Stimulated activated CD4-positive, alpha-beta T cell treated with anti-CD3 and anti-CD28 coated beads, TNF-alpha, amount 100 ng/mL, for 1 hour (primary cell): Measurements from ENCODE around the gene SPAG17.

Experiments used
- DNase-seq, 3 donors: peaks; one replicate each; pipeline ENCODE4 v3.0.0-alpha.2; 2020; ENCODE audit warnings: low read depth in 3 of 3, low spot score in 1 of 3

The SPAG17 gene

DNA sequence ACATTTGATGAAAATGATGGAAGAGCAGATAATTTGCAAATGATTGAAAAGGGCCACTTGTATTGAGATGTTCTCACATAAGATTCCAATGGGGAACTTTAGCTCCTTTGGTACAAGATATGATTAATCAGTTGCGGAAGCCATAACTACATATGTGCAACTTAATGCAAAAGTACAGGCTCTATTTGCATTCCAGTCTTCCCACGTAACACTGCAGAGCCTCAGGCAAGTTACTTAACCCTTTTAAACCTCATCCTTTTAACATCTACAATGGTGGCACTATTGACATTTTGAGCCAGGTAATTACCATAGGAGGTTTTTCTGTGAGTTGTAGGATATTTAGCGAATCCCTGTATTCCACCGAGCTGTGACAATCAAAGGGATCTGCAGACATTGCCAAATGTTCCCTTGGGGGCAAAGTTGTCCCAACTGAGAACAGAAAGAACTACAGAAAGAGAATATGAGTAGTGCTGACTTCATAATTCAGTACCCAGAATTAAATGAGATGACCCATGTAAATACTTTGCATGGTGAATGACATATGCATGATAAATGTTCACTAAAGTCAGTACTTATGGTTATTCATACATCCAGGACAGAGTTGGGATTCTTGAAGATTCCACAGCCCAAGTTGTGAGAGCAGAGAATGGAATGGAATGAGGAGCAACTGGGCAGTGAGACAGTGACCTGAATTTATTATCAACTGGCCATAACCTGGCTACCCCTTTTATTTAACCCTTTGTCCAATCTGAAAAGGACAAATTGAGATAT is 62.6 kb downstream of the SPAG17 start:
- no peak for DNase-seq

DNA sequence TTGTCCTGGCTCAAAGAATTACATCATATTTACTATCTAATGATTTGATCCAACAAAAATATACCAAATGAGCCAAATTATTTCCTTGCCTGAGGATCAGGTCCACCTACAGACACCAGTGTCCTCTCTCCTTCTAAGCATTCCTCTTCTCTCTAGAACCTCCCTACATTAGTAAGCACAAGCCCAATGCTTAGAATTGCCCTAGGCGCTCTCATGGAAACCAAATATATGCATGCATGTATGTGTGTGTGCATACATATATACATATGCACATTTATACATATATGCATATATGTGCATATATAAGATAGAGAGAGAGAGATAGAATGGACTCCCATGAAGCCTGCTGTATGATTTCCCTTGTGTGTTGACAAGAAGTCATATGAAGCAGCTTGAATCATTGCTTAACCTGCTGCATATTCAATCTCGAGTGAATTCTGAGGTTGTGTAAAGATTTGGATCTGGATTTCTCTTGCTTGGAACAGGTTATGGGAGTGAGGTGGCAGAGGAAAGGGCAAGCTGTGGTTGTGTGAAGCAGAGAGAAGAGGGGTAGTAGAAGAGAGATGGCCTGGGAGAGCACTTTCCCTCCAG is 66.1 kb downstream of the SPAG17 start:
- no peak for DNase-seq

DNA sequence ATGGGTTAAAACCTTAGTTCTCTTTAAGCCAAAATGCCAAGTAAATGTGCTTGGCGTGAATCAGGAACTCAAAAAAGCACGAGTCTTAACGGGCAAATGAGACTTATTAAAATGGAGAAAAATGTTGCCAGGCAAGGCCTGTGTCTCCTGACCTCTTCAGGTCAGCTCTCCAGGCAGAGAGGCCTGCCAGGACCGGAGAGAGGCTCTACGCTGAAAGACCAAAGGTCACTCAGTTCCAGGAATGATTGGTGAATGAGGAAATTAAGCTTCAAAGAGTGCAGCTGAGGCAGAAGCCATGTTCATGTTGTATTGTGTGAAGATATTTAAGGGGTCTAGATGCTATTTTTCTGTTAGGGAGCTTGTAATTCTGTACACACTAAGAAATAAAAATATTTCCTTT is 66.6 kb downstream of the SPAG17 start:
- DNase-seq = no peak

DNA sequence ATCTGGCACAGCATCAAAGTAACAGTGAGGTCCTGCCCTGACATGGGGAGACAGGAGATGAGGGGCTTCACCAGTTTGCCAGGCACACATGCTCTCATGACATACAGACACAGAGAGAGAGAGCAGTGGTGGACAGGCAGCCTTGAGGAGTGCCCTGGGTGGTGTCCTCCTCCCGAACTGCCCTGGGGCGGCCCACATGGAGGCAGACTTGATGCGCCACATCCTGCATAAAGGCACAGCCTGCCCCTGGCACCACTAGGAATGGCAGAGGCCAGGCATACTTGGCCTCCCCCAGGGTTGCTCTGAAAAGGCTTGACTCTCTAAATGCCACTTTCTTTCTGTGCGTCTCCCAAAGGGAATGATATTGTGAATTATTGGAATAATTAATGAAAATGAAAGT is 67.5 kb downstream of the SPAG17 start:
- DNase-seq = no peak

DNA sequence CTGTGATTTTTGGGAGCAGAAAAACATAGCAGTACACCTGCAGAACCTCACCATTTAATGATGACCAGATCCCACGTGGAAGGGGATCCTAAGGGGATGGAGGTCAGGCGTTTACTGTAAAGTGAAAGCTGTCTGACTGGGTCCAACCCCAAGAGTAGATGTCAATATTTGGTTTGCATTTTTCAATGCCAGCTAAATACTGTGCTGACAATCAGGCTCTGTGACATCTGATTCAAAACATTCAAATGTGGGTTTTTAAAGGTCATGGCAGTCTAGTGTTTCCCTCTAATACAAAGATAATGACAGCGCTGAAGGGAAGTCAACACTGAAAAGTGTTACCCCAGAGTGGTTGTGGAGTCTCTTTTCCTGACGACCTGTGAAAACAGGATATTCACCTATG is 68.1 kb downstream of the SPAG17 start:
- DNase-seq = no peak

DNA sequence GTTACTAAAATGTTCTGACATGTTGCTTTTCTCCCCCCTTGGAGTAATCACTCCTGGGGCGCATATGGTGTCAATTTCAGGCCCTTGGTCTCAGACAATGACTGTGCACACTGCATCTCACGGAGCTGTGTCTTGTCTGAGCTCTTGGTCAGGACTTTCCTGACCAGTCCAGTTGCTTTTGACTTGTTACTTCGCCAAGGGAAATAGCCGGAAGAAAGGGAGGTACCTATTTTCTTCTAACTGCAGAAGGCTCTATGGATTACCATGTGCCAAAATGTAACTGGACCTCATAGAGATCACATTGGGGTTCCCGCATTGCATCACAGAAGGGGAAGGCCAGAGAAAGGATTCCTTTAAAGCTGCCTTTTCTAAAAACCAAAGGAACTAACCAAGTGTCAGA is 68.6 kb downstream of the SPAG17 start:
- DNase-seq = no peak

DNA sequence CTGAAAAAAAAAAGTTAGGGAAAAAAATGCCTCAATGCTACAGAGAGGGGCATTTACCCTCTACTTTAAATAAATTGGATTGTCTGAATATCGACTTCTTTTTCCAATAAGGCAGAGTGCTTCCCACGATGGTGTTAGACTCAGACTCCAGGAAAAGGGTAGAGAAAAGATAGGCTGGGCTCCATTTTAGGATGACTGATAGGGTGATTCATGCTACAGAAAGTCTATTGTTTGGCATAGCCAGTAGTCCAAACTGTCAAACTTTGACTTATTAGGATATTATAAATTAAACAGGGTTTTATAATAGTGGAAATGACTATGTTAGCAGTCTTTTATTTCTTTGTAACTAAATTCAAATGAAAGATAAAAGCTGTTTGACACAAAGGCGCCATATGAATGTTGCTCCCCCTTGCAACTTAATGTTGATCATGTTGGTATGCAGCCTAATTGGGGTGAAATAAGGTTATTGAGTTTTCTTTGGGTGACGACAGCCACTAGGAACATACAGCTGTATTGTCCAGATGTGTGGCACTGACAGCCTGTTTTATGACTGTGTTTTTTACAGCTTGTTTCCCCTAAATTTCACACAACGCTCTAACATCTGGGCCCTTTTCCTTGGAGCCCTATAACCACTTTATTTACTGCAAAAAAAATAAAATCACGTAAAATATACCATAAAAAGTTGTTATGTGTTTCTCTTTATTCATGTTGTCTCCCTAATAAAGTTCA is 69.3 kb downstream of the SPAG17 start:
- no peak for DNase-seq

DNA sequence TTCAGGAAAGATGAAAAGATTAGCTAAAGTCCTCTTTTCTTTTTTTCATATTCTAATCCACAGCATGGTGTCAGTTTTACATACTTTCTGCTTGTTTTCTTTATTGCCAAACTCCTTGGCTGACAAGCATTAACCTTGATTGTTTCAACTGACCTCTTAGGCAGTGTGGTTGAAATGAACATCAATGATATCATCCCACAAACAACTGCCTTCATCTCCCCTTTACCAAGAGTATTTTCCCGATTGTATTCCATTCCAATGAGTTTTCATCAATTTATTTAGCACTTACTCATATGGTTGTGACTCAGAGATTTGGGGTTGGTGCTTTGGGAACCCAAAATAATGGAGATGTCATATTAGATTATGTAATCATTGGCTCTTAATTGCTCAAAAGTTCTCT is 71.8 kb downstream of the SPAG17 start:
- DNase-seq = no peak

DNA sequence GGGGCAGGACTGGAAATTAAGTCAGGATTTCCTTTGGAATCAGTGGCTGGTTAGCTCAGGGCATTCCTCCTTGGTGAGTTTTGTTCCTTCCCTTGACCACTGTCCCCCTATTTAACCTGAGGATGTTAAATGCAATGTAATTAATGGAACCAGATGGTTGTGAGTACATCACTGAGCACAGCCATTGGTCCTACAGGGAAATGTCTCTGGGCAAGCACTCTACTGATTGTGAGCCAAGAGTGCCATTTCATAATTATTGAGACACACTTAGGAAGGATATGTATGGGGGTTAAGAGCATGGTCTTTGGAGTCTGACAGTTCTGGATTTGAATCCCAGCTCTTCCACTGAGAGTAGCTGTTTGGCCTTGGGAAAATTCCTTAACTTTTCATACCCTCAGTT is 74.4 kb downstream of the SPAG17 start:
- DNase-seq = no peak

DNA sequence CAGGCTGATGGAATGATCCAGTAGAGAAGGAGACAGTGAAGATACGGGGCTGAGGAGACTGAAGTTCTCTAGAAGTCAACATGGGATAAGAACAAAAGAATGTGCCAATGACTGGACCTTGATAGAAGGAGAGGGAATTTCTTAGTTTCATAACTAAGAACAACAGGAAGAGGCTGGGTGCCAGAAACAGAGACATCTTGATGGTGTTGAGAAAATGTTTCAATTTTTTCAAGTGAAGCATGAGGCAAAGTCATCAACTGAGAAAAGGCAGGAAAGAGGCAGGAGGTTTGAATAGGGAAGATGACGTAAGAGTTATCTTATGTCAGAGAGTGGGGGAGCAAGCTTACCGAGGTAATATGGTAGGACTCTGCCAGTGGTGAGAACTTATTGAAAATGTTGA is 80.1 kb downstream of the SPAG17 start:
- DNase-seq = no peak

DNA sequence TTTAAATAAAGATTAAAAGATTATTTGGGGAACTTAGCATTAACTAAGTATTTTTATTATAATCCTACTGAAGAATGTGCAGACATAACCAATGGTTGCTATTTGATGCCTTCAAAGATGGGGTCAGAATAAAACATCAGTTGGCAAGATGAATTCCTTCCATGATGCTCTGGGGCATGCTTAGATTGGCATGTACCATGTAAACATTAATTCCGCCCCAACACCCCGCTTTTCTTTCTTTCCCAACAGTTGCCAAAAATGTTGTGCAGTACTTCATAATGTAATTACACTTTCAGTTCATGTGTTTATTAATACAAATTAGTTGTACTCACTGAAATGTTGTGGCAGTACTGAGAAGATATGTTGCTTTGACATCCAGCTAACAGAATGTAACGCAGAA is 82.6 kb downstream of the SPAG17 start:
- DNase-seq = no peak

DNA sequence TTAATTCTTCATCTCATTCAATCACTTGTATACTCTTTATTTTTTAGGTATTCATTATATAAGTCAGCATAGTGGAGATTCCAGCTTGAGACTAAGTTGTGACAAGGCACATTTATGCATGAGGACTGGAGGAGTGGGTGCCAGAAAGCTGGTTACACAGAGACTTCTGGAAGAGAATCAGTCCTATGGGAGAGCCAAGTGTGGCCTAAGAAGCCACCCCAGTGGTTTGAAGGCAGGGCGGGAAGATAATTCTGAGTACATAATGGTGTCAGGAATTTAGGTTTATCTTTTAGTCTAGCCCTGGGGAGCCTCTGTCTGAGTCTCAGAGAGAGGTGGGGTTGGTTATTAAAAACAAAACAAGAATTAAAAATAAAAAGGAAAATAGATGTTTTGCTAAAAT is 83.0 kb downstream of the SPAG17 start:
- DNase-seq = no peak

DNA sequence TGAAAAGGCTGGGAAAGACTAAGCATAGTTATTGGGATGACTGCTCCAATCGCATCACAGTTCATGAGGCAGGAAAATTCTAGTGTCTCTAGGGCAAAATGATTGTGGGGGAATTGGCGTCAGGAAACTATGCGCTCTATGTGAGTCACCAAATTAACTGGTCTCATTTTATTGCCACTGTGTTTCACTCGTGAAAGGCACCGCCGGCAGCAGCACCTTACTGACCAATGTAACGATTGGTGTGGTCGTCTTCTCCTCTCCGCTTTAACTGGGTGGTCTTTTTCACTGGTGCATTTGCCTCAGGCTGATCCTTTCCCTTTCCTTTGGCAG is 83.5 kb downstream of the SPAG17 start:
- no peak for DNase-seq

DNA sequence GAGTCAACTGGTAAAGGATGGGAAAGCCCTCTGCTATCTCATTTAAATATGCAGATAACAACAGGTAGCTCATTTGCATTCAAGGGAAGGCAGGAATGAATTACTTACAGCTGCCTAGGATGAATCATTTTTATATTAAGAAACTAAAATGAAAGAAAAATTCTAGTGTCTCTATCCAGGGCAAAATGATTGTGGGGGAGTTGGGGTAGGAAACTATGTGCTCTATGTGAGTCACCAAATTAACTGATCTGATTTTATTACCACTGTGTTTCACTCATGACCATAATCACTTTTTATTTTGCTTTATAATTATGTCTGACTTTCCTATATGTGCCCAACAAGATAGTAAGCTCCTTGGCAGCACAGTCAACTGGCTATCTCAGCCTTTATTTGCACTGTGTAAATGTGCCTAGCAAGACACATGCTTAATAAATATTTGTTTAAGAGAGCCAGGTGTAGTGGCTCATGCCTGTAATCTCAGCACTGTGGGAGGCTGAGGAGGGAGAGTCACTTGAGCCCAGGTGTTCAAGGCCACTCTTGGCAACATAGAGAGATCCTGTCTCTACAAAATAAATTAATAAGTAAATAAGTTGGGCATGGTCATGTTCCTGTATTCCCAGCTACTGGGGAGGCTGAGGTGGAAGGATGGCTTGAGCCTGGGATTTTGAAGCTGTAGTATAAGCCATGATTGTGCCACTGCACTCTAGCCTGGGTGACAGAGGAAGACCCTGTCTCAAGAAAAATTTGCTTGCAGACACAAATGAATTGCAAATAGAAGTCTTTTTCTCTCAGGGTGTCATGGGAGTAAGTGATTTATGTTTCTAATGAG is 84.1 kb downstream of the SPAG17 start:
- no peak for DNase-seq

DNA sequence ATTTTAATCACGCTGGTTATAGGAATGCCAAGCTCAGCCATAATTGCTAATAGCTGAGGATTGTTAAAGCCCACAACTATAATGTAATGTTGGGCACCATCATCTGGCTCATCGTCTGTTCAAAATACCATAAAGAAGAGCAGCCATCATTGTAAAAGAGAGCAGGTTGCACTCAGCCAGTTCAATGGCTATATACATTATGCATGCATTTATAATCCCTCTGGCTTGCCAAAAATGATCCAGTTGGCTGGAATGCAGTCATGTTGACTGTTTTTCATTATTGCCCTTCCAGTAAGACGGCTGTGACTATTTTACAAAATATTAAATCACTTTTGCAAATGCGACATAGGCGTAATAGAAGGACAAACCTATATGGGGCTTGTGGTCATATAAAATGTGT is 85.3 kb downstream of the SPAG17 start:
- no peak for DNase-seq

DNA sequence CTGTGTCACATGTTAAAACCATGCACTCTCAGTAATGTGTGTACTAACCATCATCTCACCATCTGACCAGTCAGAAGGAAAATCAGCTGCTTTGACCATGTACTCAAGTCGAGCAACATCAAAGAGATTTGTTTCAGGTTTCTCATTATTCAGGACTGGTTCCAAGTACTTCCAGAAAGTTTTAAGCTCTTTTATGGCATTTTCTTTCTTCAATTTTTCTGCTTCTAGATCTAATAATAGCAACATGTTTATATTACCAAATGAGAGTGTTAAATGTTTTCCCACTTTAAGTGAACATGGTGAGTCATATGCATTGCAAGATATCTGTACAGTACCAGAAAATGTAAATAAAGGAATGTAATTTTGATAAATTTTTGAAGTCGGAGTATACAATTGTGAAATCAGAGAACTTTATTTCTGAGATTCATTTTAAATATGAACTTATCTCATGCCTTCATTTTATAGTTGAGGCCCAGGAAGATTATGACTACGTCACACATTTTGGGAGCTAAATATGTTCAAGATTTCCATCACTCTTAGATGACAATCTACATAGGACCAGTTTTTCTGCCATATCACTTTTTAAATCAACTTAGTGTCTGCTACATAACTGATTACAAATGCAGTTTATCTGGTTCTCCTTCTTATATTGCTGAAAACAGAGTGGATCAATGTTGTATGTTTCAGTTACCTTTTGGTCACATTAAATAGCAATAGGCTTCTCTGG is 87.2 kb downstream of the SPAG17 start:
- no peak for DNase-seq

DNA sequence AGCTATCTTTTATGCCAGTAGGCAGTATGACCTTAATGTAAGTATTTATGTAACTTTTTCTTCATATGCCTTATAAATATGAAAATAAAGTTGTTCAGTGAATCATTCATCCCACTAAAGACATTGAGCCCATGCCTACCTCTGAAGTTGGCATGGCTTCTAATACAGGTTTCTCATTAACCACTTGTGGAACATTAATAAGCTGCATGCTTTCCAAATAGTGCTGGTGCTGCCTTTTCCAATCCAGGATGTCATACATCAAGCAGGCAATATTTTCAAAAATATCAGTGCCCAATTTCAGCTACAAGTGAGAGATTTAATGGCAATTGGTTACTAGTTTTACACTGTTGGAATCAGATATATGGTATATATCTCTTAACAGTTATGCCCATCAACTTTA is 92.0 kb downstream of the SPAG17 start:
- no peak for DNase-seq

DNA sequence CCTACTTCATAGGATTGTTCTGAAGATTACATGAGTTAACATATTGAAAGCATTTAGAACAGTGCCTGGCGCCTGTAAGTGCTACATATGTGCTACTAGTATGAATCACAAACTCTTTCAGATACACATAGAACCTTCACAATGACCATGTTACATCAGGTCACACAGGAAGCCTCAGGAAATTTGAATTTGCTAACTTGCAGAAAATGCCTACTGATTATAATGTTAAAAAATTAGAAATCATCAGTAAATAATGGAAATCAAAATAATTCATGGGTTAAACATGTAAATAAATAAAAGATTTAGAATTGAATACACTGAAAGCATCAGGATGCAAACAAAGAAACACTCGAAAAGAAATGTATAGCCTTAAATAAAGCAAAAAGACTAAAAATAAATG is 94.9 kb downstream of the SPAG17 start:
- no peak for DNase-seq

DNA sequence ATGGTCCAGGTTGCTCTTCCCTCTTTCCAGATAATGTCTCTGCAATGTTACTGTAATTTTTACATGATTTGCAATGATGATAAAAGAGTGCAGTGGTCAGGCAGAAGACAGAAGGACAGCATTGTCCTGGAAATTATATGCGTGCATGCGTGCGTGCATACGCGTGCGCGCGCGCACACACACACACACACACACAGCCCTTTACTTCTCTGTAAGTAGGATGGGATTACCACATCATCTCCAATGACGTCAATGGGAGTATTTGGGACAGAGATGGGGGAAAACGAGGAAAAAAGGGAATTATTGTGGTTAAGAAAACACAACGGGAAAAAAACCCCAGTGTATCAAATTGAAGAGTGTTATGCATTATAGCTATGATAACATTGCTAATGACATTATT is 99.7 kb downstream of the SPAG17 start:
- DNase-seq = no peak

DNA sequence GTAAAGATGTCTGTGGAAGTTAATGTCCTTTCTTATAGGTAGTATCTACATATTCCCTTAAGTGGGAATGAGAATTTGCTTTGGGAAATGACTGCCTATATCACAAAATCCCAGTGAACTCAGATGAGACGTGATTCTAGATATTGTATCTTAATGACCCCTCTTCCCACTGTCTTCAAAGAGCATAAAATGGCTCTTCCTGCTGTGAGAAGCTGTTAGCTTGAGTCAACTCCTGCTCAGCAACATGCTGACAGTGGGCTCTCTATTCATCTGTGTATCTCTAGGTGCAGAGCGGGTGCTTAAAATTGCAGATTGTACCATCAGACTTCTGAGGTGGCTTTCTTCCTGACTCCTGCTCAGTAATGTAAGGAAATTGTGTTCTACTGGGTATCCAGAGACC is 100.6 kb downstream of the SPAG17 start:
- no peak for DNase-seq

DNA sequence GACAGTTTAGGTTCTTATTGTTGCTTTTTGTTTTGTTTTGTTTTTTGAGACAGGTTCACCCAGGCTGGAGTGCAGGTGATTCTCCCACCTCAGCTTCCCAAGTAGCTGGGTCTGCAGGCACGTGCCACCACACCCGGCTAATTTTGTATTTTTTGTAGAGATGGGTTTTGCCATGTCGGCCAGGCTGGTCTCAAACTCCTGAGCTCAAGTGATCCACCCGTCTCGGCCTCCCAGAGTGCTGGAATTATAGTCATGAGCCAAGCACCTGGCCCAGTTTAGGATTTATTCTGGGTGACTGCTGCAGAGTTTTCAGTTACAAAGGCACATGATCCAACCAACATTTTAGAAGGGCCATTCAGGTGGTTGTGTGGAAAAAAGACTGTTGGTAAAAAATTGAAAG is 102.0 kb downstream of the SPAG17 start:
- DNase-seq = no peak
